Endothelial cell of umbilical vein (primary cell): ENCODE data around the gene SMC3. TPM values are rescaled to one million over a fixed set of nuclear protein-coding genes. Genes with fewer than 3 reads are reported as not detected.

Experiments used
- BruUV-seq: library from RNA; stranded (reverse); fragments of 400-500 nt; replicated peaks from 2 replicates; lab custom pipeline; 2021; lab: Mats Ljungman, UMichigan
- CTCF ChIA-PET: fragments of 300-600, 350-600 bp; sonication (Branson Sonifier 250); formaldehyde crosslinking; loops from one replicate; lab custom pipeline; 2021; ENCODE audit warnings: antibody characterized with exemption, inconsistent platforms; lab: Charles Lee
- POLR2A ChIA-PET: fragments of 300-600, 350-600 bp; sonication (Branson Sonifier 250); formaldehyde crosslinking; loops from one replicate; lab custom pipeline; 2021; ENCODE audit warnings: antibody characterized with exemption, inconsistent platforms; lab: Charles Lee
- DNase-seq: peaks from one replicate; pipeline ENCODE4 v3.0.0-alpha.2; 2011; ENCODE audit warnings: low read depth, low spot score
- FAIRE-seq: peaks from 2 replicates; lab custom pipeline; 2011; peaks lifted over from hg19 to GRCh38; lab: Jason Lieb, UNC
- H2AFZ ChIP-seq: 2 replicates; pipeline ENCODE4 v1.6.0; 2012; ENCODE audit warnings: low read depth, low read length, control low read depth, inconsistent platforms
- H3K27ac ChIP-seq: 2 replicates; pipeline ENCODE4 v1.5.1; 2011; ENCODE audit warnings: low read depth, mild to moderate bottlenecking, control low read depth, low read length, moderate library complexity; ENCODE audit not compliant: insufficient read depth
- H3K27me3 ChIP-seq, 2 experiments: 2 replicates each; pipeline versions ENCODE4 v1.6.0 to v1.6.1; 2011; ENCODE audit warnings: low read length in 2 of 2, mixed read lengths in 1 of 2; ENCODE audit not compliant: control insufficient read depth in 2 of 2, insufficient read depth in 2 of 2
- H3K36me3 ChIP-seq, 2 experiments: 2 replicates in 1 of 2; 3 replicates in 1 of 2; pipeline ENCODE4 v1.5.1; 2011; ENCODE audit warnings: low read length in 2 of 2, mild to moderate bottlenecking in 1 of 2, moderate library complexity in 1 of 2; ENCODE audit not compliant: control insufficient read depth in 2 of 2, insufficient read depth in 2 of 2; ENCODE audit errors: extremely low read depth in 1 of 2
- H3K4me1 ChIP-seq: 3 replicates; pipeline ENCODE4 v1.5.1; 2011; ENCODE audit warnings: mild to moderate bottlenecking, low read length; ENCODE audit not compliant: control insufficient read depth, insufficient read depth; ENCODE audit errors: extremely low read depth
- H3K4me2 ChIP-seq: 2 replicates; pipeline ENCODE4 v1.6.1; 2011; ENCODE audit warnings: low read length, control low read depth, mixed read lengths; ENCODE audit not compliant: insufficient read depth
- H3K4me3 ChIP-seq, 3 experiments: fragments of 200-600 bp in 1 of 3; sonication (generic), shearing (Covaris generic) in 1 of 3; replicated peaks in 1 of 3; 2 replicates each; pipeline ENCODE4 v1.5.1; 2011 to 2016; ENCODE audit warnings: control low read depth in 3 of 3, low read length in 3 of 3, mild to moderate bottlenecking in 2 of 3, inconsistent platforms in 1 of 3, low read depth in 1 of 3, moderate library complexity in 1 of 3; ENCODE audit not compliant: insufficient read depth in 1 of 3
- H3K79me2 ChIP-seq: 2 replicates; pipeline ENCODE4 v1.6.0; 2012; ENCODE audit warnings: low read length, inconsistent platforms; ENCODE audit not compliant: control insufficient read depth, insufficient read depth
- H3K9ac ChIP-seq: replicated peaks from 2 replicates; pipeline ENCODE3; 2011; ENCODE audit warnings: low read length, control low read depth; ENCODE audit not compliant: insufficient read depth; ENCODE audit errors: extremely low read depth
- H3K9me1 ChIP-seq: replicated peaks from 3 replicates; pipeline ENCODE4 v1.6.0; 2011; ENCODE audit warnings: mild to moderate bottlenecking, low read length; ENCODE audit not compliant: control insufficient read depth, insufficient read depth; ENCODE audit errors: extremely low read depth
- H3K9me3 ChIP-seq: replicated peaks from 2 replicates; pipeline ENCODE4 v1.5.1; 2012; ENCODE audit warnings: low read length, inconsistent platforms; ENCODE audit not compliant: control insufficient read depth, insufficient read depth
- H4K20me1 ChIP-seq: replicated peaks from 2 replicates; pipeline ENCODE3; 2011; ENCODE audit warnings: mild to moderate bottlenecking, low read length; ENCODE audit not compliant: control insufficient read depth, insufficient read depth; ENCODE audit errors: extremely low read depth
- EZH2 ChIP-seq: IDR thresholded peaks from 2 replicates; pipeline ENCODE4 v1.6.1; 2012; ENCODE audit warnings: borderline replicate concordance, low read depth, mild to moderate bottlenecking, moderate library complexity, low read length, inconsistent platforms; ENCODE audit not compliant: severe bottlenecking
- FOS ChIP-seq: IDR thresholded peaks from 2 replicates; pipeline ENCODE4 v1.6.1; 2011; ENCODE audit warnings: mild to moderate bottlenecking, low read length, moderate library complexity, borderline replicate concordance; ENCODE audit not compliant: insufficient read depth
- GATA2 ChIP-seq: IDR thresholded peaks from 2 replicates; pipeline ENCODE4 v1.7.0; 2011; ENCODE audit warnings: low read depth, mild to moderate bottlenecking, moderate library complexity, mixed read lengths, low read length; ENCODE audit not compliant: insufficient read length, insufficient read depth
- JUN ChIP-seq: IDR thresholded peaks from 2 replicates; pipeline ENCODE4 v1.6.1; 2011; ENCODE audit warnings: borderline replicate concordance, low read depth; ENCODE audit not compliant: insufficient read length, insufficient read depth
- MYC ChIP-seq: IDR thresholded peaks from one replicate; pipeline ENCODE4 v1.6.1; 2011; ENCODE audit warnings: mild to moderate bottlenecking, low read depth, low read length
- POLR2A ChIP-seq: IDR thresholded peaks from 2 replicates; pipeline ENCODE4 v1.6.1; 2012; ENCODE audit warnings: low read depth, mild to moderate bottlenecking, control low read depth, low read length
- POLR2AphosphoS5 ChIP-seq: IDR thresholded peaks from 2 replicates; pipeline ENCODE4 v1.6.1; 2012; ENCODE audit warnings: low read depth, mild to moderate bottlenecking, control low read depth, low read length, moderate library complexity; ENCODE audit not compliant: insufficient read depth
- dilution Hi-C: fragments of 300-500 bp; cut with MboI; formaldehyde crosslinking; loops from one replicate; pipeline ENCODE4 v1.15.0; 2019; ENCODE audit warnings: low sequenced_read_pairs; ENCODE audit not compliant: extremely low pct_ligation_motif_present
- intact Hi-C: fragments of 100-400 bp; cut with micrococcal nuclease; formaldehyde crosslinking; loops from one replicate; pipeline ENCODE4 v1.10.0; 2022
- polyA plus RNA-seq, 4 experiments: library from polyadenylated mRNA; depleted of rRNA in 3 of 4; stranded (reverse) in 3 of 4; unstranded in 1 of 4; fragments of >200 nt; gene quantifications; 2 replicates each; pipeline versions ENCODE4 v1.2.1 to v1.2.3, GENCODE V29; 2011 to 2012; ENCODE audit warnings: missing spikeins in 1 of 4
- total RNA-seq: library from RNA; stranded (reverse); gene quantifications from 2 replicates; pipeline ENCODE4 v1.2.3, GENCODE V29; 2021
- TF ChIP-seq, protein P1 (sequence below), 2 donors: IDR thresholded peaks; 1 replicate in 1 of 2; 2 replicates in 1 of 2; pipeline ENCODE4 v1.5.1; 2011; ENCODE audit warnings: low read length in 2 of 2, mild to moderate bottlenecking in 2 of 2, moderate library complexity in 2 of 2, control low read depth in 1 of 2, inconsistent platforms in 1 of 2, low read depth in 1 of 2; ENCODE audit not compliant: insufficient read depth in 1 of 2; ENCODE audit errors: extremely low read depth in 1 of 2
- TF ChIP-seq, protein P2 (sequence below): IDR thresholded peaks from 2 replicates; pipeline ENCODE4 v1.6.1; 2011; ENCODE audit not compliant: insufficient read depth, insufficient read length

Gene SMC3
- total and polyA plus RNA-seq, 2 donors (not counting 3 experiments of a cell fraction or from before 2014, with no cell fraction given): 5.5 to 44.2 TPM

DNA sequence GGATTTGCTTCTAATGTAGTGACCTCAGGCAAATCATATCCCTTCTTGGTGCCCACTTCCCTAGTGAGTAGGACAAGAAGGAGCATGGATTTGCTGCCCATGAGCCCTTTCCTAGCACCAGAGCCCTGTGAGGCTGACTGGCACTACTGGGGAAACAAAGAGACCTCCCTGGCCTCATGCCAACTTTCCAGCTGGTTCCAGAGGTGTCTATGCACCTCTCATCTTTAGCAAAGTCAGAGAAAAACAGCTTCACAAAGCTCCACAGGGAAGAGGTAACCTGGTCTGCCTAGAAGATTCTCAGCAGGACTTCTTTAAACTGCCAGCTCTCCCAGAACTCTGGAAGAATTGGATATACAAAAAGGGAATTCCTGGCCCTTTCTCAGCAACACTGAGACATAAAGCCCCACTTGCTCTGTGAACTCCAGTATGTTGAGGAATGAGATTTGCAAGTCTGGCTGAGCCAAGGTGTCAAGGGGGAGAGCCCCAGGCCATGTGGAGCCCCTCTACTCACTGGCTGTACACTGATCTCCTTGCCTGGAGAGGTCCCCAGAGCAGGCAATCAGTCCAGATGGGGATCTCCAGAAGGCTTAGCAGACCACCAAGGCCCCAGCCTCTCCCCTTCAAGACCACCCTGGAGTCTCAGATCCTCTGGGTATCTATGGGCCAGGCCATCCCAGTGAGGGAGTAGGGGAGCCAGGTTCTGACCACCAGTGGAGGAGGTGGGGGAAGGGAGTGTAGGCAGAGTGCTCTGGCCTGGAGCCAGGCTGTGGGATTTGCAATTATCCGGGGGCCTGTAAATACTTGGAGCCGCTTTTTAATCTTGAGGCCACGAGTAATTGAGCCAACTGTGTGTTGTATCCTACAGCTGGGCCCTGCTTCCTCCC, 52.3 kb downstream of the SMC3 start:
- no peaks in the 10 kb centered on the region for H3K4me1 ChIP-seq
- ChIA-PET POLR2A (no interaction called here), CTCF (interaction anchor here (1.2 to 1.4 kb wide), 2 partner anchors 9 to 53 kb away, joined by 4 read pairs; no protein-coding TSS in a partner anchor)
- no peaks in the 10 kb centered on the region for H3K9me3 ChIP-seq
- dilution Hi-C loops (no loop called here), intact Hi-C loops (no loop called here)
- H4K20me1 ChIP-seq: no peaks in the 10 kb centered on the region
- H3K4me3 ChIP-seq: no peak overlapping the region
- peaks cover 7 to 8% of the 10 kb centered on the region in 2 experiments for H3K27me3 ChIP-seq
- BruUV-seq: no TSS peak
- no peak overlapping the region for H3K27ac ChIP-seq
- TF ChIP-seq POLR2AphosphoS5 (no peak), EZH2 (no peak), JUN (no peak), MYC (no peak), GATA2 (no peak), FOS (no peak), POLR2A (no peak)
- TF ChIP-seq, protein P1, sequence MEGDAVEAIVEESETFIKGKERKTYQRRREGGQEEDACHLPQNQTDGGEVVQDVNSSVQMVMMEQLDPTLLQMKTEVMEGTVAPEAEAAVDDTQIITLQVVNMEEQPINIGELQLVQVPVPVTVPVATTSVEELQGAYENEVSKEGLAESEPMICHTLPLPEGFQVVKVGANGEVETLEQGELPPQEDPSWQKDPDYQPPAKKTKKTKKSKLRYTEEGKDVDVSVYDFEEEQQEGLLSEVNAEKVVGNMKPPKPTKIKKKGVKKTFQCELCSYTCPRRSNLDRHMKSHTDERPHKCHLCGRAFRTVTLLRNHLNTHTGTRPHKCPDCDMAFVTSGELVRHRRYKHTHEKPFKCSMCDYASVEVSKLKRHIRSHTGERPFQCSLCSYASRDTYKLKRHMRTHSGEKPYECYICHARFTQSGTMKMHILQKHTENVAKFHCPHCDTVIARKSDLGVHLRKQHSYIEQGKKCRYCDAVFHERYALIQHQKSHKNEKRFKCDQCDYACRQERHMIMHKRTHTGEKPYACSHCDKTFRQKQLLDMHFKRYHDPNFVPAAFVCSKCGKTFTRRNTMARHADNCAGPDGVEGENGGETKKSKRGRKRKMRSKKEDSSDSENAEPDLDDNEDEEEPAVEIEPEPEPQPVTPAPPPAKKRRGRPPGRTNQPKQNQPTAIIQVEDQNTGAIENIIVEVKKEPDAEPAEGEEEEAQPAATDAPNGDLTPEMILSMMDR (IDR thresholded peaks at IDR 0.05; ENCODE audit: extremely low read depth in 1 of 2, insufficient read depth in 1 of 2, low read depth in 1 of 2, low read length in 2 of 2): no peak
- TF ChIP-seq, protein P2, sequence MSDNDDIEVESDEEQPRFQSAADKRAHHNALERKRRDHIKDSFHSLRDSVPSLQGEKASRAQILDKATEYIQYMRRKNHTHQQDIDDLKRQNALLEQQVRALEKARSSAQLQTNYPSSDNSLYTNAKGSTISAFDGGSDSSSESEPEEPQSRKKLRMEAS: no peak
- FAIRE-seq (no peak), DNase-seq (no peak)
- H3K79me2 ChIP-seq: no peaks in the 10 kb centered on the region
- H3K9me1 ChIP-seq: no peaks in the 10 kb centered on the region
- H3K36me3 ChIP-seq: no peaks in the 10 kb centered on the region
- H3K4me2 ChIP-seq: no peak overlapping the region
- no peak overlapping the region for H2AFZ ChIP-seq
- no peak overlapping the region for H3K9ac ChIP-seq
